Measurements from ENCODE around the gene PGD. TPM values are rescaled to one million over a fixed set of nuclear protein-coding genes. Genes with fewer than 3 reads are reported as not detected.

PGD gene
- total and polyA plus RNA-seq, 2 of the 13 experiments (the other 11 are each of a cell fraction or from before 2014, with no cell fraction given): 64.8 to 210 TPM

GRCh38 chr1:10398734-10399443 lies at the start of gene PGD (continued):
- TF ChIP-seq ZNF687 (CRISPR knock-in tag; IDR thresholded peaks at IDR 0.05): peak; percentile 96
- TF ChIP-seq ZNF350 (CRISPR knock-in tag; IDR thresholded peaks at IDR 0.05; ENCODE audit: borderline replicate concordance, low read depth): peak; percentile 95; the same call in 1 of the 2 replicates
- no peak for TF ChIP-seq ZNF33A (CRISPR knock-in tag; IDR thresholded peaks at IDR 0.05; ENCODE audit: borderline replicate concordance)
- peak; percentile 43; the same call in 1 of the 2 replicates for TF ChIP-seq ZNF318 (CRISPR knock-in tag; IDR thresholded peaks at IDR 0.05)
- 0 out of 2 replicates have a peak, but pooled peaks have one; percentile 30 for TF ChIP-seq BCL6 (CRISPR knock-in tag; IDR thresholded peaks at IDR 0.05)
- TF ChIP-seq RERE (CRISPR knock-in tag; IDR thresholded peaks at IDR 0.05; ENCODE audit: low read depth): peak; percentile 31; the same call in 1 of the 2 replicates
- TF ChIP-seq CENPBD1 (CRISPR knock-in tag; IDR thresholded peaks at IDR 0.05; ENCODE audit: borderline replicate concordance, low read depth): no peak
